Lower lobe of right lung (tissue), 2 donors: Measurements from ENCODE around the gene GNAO1. TPM values are rescaled to one million over a fixed set of nuclear protein-coding genes. Genes with fewer than 3 reads are reported as not detected.
A peak's percentile ranks its signal among the peaks of the same experiment; 100 is the strongest.

Source experiments
- ATAC-seq, 2 donors: fragments of 200-7000 bp; cut with Tn5 transposase; one replicate each; pipeline ENCODE4 v1.9.1; 2020 to 2022; ENCODE audit warnings: mild to moderate bottlenecking in 2 of 2, moderate library complexity in 2 of 2
- DNase-seq: peaks from one replicate; pipeline ENCODE4 v3.0.0-alpha.2; 2020
- H3K27ac ChIP-seq: fragments of 200-600 bp; one replicate; pipeline ENCODE4 v1.8.0; 2022
- H3K27me3 ChIP-seq: fragments of 200-600 bp; one replicate; pipeline ENCODE4 v1.8.0; 2022; ENCODE audit warnings: low read depth
- H3K36me3 ChIP-seq: fragments of 200-600 bp; one replicate; pipeline ENCODE4 v1.8.0; 2022; ENCODE audit warnings: mild to moderate bottlenecking
- H3K4me1 ChIP-seq: fragments of 200-600 bp; one replicate; pipeline ENCODE4 v1.8.0; 2022
- H3K4me3 ChIP-seq: fragments of 200-600 bp; one replicate; pipeline ENCODE4 v1.8.0; 2022; ENCODE audit warnings: mild to moderate bottlenecking
- H3K9me3 ChIP-seq: fragments of 200-600 bp; one replicate; pipeline ENCODE4 v1.8.0; 2022
- CTCF ChIP-seq: fragments of 200-600 bp; IDR thresholded peaks from one replicate; pipeline ENCODE4 v1.8.0; 2022; ENCODE audit warnings: antibody characterized with exemption, mild to moderate bottlenecking
- intact Hi-C: fragments of 100-400 bp; cut with DNase I; formaldehyde crosslinking; loops from one replicate; pipeline ENCODE4 v1.11.0; 2022
- total RNA-seq: library from RNA; stranded (reverse); fragmentation: NEBNext Ultra II Directional; extraction: Animal tissue kit (Norgen Biotek cat#: 25700); gene quantifications from one replicate; pipeline ENCODE4 v1.2.1, GENCODE V29; 2021
- donor health status: DM: no; HTN: yes; CAD: no; lungs with severe emphysema.

Gene GNAO1
- total RNA-seq, 1 donor from 2014 or later: 1.8 TPM

- H3K4me3 ChIP-seq: no peak overlapping the region
- no peaks in the 10 kb centered on the region for H3K9me3 ChIP-seq
- TF ChIP-seq CTCF: no peak
- no peaks in the 10 kb centered on the region for H3K36me3 ChIP-seq
- DNase-seq (peak; percentile 44), ATAC-seq (no peak)
- H3K27ac ChIP-seq: no peak overlapping the region
- no peaks in the 10 kb centered on the region for H3K27me3 ChIP-seq
- H3K4me1 ChIP-seq: peaks cover 8% of the 10 kb centered on the region
- intact Hi-C loops: no loop called here
Observed at GRCh38 chr16:56353054-56353921, 162.0 kb downstream of the GNAO1 start.

- Histone ChIP-seq H3K4me1 (peaks cover 8% of the 10 kb centered on the region), H3K27ac (no peak overlapping the region), H3K9me3 (no peaks in the 10 kb centered on the region), H3K27me3 (no peaks in the 10 kb centered on the region), H3K4me3 (no peak overlapping the region), H3K36me3 (no peaks in the 10 kb centered on the region)
- ATAC-seq: no peak
- DNase-seq: no peak
- intact Hi-C loops: no loop called here
- no peak for TF ChIP-seq CTCF
Observed at GRCh38 chr16:56354016-56354415, 162.7 kb downstream of the GNAO1 start.

GRCh38 chr16:56354746-56355145 is 163.5 kb downstream of the GNAO1 start:
- Histone ChIP-seq H3K36me3 (no peaks in the 10 kb centered on the region), H3K27ac (no peak overlapping the region), H3K4me1 (peaks cover 8% of the 10 kb centered on the region), H3K4me3 (no peak overlapping the region), H3K27me3 (no peaks in the 10 kb centered on the region), H3K9me3 (no peaks in the 10 kb centered on the region)
- DNase-seq (no peak), ATAC-seq (no peak)
- no peak for TF ChIP-seq CTCF
- intact Hi-C loops: no loop called here

GRCh38 chr16:56355221-56355620 is 163.9 kb downstream of the GNAO1 start:
- Histone ChIP-seq H3K4me1 (peaks cover 8% of the 10 kb centered on the region), H3K27me3 (no peaks in the 10 kb centered on the region), H3K27ac (no peak overlapping the region), H3K36me3 (no peaks in the 10 kb centered on the region), H3K9me3 (no peaks in the 10 kb centered on the region), H3K4me3 (no peak overlapping the region)
- no peak for TF ChIP-seq CTCF
- no peak for ATAC-seq
- DNase-seq: no peak
- intact Hi-C loops: no loop called here

GRCh38 chr16:56355786-56356275 is 164.5 kb downstream of the GNAO1 start:
- Histone ChIP-seq H3K27ac (no peak overlapping the region), H3K4me1 (peaks cover 8% of the 10 kb centered on the region), H3K4me3 (peak overlapping the region; percentile 46), H3K27me3 (no peaks in the 10 kb centered on the region), H3K36me3 (peaks cover 3% of the 10 kb centered on the region), H3K9me3 (no peaks in the 10 kb centered on the region)
- TF ChIP-seq CTCF: no peak
- no peak for ATAC-seq
- peak; percentile 41 for DNase-seq
- intact Hi-C loops: no loop called here
